Inferior parietal cortex (tissue), 1 donor: Measurements from ENCODE around the gene FAM219B.

Experiments
- DNase-seq: peaks from one replicate; pipeline ENCODE4 v3.0.0-alpha.2; 2016; ENCODE audit errors: extremely low spot score

FAM219B gene

GRCh38 chr15:74873036-74873755 lies 33.5 kb downstream of the FAM219B start, which contains the start of gene SCAMP2:
SCAMP2 (minus strand) TSS chr15:74873365; CDS start chr15:74873255, 110 bp downstream.
- peak; percentile 93 for DNase-seq

DNA sequence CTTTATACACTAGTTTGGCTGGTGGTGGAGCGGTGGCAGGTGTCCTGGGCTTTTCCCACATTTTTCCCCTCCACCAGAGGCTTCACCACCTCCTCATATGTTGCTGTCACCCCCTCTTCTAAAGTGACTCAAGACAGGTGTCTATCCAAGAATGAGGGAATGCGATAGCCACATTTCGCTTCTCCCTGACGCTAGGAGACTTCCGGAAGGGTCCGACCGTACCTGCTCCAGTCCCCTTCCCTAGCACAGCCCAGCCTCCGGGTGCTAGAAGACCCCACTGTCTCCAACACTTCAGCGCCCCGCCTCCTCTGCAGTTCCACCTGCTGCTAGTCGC lies 34.0 kb downstream of the FAM219B start:
- DNase-seq: no peak

GRCh38 chr15:74870436-74871215 lies 36.0 kb downstream of the FAM219B start:
- DNase-seq: no peak

- DNase-seq: no peak
Measured at GRCh38 chr15:74869726-74870407, 36.8 kb downstream of the FAM219B start.

GRCh38 chr15:74869372-74869725 lies 37.3 kb downstream of the FAM219B start:
- DNase-seq: no peak

- DNase-seq: no peak
Measured at GRCh38 chr15:74868059-74868458, 38.6 kb downstream of the FAM219B start.

GRCh38 chr15:74867466-74868038 lies 39.1 kb downstream of the FAM219B start:
- no peak for DNase-seq

DNA sequence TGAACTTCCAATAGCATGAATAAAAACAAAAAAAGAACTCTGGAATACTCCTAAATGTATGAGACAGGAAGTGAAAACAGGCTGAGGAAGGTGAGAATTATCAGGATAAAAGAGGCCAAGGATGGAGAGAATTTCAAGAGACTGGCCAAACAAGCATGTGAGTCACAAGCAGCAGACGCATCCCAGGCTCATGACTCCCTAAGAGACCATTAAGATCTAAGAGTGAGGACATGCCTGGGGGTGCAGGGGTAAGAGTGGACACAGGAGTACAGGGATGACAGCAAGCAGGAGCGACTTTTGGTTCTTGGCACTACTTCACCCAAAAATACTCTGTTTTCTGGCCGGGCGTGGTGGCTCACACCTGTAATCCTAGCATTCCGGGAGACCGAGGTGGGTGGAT lies 40.6 kb downstream of the FAM219B start:
- DNase-seq: no peak

DNA sequence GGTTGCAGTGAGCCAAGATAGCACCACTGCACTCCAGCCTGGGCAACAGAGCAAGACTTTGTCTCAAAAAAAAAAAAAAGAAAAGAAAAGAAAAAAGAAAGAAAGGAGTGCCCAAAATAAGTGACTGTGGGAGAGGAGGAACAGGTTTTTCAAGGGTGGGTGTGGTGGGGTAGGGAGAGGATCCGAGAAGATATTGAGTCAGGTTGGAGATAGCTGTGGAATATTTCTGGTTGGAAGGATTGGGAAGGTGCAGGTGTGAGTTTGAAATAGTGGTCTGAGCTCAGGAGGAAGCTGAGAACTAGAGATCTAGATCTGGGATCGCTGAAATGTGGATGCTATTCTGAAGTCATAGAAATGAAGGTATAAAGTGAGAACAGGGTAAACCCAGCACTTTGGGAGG lies 41.3 kb downstream of the FAM219B start:
- DNase-seq: no peak

DNA sequence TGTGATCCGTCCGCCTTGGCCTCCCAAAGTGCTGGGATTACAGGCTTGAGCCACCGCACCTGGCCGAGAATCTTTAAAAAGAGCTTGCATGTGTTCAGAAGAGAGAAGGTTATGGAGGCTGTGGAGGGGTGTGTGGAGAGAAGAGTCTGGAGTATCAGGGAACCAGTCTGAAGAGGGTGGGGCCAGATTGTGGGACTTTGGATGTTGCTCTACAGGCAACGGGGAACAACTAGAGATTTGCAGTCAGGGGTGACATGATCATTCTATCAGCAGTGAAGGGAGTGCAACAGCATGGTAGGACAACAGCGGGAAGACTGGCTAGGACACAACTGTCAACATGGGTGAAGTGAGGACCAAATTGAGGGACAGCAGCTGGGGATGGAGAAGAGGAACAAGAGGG lies 42.4 kb downstream of the FAM219B start:
- no peak for DNase-seq

- DNase-seq: no peak
Measured at GRCh38 chr15:74863239-74864056, 43.2 kb downstream of the FAM219B start.

- no peak for DNase-seq
Measured at GRCh38 chr15:74858369-74858740, 48.3 kb downstream of the FAM219B start.

- DNase-seq: no peak
Measured at GRCh38 chr15:74857671-74858368, 48.8 kb downstream of the FAM219B start.

DNA sequence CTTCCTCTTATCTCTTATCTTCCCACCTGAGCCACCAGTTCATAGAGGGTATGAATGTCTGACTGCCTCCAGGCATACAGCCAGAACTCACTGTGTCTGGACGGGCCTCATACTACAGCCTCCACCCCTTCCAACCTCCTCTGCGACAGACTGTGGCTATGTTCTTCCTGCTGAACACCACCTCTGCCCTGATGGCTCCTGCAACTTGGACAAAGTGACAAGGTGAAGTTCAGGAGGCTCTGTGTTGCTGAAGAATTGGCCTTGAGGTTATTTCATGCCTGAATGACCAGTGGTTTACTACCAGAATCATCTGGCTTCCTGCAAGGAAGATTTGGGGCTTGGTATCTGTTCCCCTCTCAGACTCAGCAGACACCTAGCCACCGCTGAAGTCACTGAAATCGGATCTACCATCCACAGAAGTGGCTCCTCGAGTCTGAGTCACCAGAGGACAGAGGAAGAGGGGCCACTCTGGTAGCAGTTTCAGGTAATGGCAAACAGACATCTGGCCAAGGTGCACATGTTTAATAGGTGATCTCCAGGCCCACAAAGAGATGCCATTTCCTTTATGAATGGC lies 49.5 kb downstream of the FAM219B start:
- DNase-seq: no peak

DNA sequence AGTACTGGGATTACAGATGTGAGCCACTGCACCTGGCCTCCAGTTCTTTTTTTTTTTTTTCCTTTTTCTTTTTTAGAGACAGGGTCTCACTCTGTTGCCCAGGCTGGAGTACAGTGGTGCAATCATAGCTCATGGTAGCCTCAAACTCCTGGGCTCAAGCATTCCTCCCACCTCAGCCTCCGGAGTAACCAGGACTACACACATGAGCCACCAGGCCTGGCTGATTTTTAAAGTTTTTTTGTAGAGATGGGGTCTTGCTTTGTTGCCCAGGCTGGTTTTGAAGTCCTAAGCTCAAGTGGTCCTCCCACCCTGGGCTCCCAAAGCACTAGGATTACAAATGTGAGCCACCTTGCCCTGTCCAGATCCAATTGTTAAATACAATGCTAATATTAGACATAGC lies 50.1 kb downstream of the FAM219B start:
- DNase-seq: no peak

- no peak for DNase-seq
Measured at GRCh38 chr15:74855857-74856256, 50.8 kb downstream of the FAM219B start.

- no peak for DNase-seq
Measured at GRCh38 chr15:74854453-74855022, 52.1 kb downstream of the FAM219B start.

- no peak for DNase-seq
Measured at GRCh38 chr15:74851960-74852359, 54.7 kb downstream of the FAM219B start.

DNA sequence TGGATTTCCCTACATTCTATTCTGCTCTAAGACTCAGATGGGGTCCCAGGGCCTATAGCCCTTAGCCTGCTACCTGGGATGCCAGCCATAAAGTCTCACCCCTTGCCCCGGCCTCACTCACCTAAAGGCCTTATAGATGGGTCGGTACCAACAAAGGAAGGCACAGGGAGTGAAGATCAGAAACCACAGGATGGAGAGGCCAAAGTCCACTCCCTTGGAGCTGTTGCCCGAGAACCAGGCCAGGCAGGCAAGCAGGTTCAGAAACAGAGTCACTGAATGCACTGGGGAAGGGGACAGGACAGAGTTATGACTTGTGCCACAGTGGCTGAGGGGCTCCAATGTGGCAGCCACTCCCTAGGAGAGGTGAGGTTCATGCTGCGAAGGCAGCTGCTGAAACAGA lies 56.3 kb downstream of the FAM219B start:
- no peak for DNase-seq
